KG1 (cell line): Measurements from ENCODE around the gene OR1I1.

Source experiments
- DNase-seq: peaks from one replicate; lab custom pipeline; 2025; lab: John Stamatoyannopoulos, UW

Gene OR1I1

DNA sequence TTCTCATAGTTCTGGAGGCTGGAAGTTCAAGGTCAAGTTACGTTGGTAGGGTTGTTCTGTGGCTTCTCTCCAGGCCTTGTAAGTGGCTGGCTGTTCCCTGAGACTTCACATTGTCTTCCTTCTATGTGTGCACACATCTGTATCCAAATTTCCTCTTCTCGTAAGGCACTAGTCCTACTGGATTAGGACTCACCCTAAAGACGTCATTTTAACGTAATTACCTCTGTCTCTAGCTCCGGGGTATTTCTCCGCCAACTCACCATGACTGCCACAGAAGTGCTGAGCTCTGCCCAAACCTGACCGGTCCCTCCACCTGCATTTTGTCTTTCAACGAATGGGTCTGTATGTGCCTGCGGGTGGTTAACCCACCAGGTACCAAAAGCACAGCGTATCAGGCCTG is 16.4 kb downstream of the OR1I1 start:
- DNase-seq, result no peak

DNA sequence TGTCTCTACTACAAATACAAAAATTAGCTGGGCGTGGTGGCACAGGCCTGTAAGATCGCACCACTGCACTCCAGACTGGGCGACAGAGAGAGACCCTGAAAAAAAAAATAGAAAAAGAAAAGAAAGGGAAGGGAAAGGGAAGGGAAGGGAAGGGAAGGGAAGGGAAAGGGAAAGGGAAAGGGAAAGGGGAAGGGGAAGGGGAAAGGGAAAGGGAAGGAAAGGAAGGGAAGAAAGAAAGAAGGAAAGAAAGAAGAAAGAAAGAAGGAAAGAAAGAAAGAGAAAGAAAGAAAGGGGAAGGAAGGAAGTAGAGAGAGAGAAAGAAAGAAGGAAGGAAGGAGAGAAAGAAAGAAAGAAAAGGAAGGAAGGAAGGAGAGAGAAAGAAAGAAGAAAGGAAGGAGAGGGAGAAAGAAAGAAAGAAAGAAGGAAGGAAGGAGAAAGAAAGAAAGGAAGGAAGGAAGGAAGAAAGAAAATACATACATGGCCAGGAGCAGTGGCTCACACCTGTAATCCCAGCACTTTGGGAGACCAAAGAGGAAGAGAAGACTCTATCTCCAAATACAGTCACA is 17.1 kb downstream of the OR1I1 start:
- no peak for DNase-seq

DNA sequence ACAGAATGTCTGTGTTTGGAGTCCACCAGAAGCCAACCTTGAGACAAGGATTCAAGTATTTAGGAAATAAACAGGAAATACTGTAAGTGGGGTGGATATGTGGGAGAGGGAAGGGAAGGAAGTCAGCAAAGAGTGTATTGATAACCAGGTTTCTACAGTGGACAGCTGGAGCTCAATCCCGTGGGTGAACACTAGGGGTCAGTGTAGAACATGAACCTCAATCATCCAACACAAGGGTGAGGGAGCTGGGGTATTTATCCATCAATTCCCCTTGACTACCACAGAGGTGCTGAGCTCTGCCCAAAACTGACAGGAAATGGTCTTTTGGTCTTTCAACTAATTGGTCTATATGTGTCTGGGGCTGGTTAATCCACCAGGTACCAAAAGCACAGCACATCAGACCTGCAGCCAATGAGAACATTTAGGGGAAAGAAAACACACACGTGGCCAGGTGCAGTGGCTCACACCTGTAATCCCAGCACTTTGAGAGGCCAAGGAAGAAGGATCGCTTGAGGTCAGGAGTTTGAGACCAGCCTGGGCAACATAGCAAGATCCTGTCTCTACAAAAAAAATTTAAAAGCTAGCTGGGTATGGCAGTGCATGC is 19.6 kb downstream of the OR1I1 start:
- DNase-seq, result peak; percentile 15

DNA sequence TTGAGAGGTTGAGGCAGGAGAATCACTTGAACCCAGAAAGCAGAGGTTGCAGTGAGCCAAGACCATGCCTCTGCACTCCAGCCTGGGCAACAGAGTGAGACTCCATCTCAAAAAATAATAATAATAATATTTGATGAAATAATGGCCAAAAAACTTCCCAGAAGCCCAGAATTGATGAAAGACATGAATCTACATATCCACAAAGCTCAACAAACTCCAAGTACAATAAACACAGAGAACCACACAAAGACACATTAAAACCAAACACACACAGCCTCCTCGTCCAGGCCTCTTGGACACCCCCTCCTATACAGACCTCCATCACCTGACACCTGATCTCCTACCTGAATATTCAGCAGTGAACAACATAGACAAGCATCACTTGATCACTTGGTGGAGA is 22.0 kb downstream of the OR1I1 start:
- no peak for DNase-seq

DNA sequence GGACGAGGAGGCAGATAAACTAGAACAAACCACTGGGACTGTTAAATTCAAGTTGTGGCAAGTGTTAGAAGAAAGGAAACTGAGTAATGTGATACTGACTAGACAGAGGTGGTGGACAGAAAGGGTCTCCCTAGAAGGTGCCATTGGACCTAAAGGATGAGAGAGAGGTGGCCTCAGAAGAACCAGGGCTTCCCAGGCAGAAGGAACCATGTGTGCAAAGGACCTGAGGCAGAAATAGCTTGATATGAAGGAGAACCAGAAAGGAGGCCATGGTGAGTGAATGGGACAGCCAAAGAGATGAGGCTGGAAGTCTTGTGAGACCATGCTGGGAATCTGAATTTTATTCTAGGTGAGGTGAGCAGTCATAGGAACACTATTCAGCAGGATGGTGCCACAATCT is 22.4 kb downstream of the OR1I1 start:
- DNase-seq, result no peak

DNA sequence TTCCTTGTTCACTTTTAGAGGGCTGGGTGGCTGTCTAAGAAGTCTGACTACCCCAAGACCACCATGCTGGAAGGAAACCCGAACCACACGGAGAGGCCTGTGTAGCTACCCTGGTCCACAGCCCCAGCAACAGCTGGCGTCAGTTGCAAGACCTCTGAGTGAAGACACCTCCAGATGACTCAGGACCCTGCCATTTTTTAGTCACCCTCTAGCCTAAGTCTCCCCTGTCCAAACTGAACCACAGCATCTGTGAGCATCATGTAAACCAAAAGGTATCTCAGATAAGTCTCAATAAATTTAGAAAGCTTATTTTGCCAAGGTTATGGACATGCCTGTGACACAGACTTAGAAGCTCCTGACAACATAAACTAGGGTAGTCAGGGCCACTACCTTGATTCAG is 23.0 kb downstream of the OR1I1 start:
- DNase-seq, result no peak

DNA sequence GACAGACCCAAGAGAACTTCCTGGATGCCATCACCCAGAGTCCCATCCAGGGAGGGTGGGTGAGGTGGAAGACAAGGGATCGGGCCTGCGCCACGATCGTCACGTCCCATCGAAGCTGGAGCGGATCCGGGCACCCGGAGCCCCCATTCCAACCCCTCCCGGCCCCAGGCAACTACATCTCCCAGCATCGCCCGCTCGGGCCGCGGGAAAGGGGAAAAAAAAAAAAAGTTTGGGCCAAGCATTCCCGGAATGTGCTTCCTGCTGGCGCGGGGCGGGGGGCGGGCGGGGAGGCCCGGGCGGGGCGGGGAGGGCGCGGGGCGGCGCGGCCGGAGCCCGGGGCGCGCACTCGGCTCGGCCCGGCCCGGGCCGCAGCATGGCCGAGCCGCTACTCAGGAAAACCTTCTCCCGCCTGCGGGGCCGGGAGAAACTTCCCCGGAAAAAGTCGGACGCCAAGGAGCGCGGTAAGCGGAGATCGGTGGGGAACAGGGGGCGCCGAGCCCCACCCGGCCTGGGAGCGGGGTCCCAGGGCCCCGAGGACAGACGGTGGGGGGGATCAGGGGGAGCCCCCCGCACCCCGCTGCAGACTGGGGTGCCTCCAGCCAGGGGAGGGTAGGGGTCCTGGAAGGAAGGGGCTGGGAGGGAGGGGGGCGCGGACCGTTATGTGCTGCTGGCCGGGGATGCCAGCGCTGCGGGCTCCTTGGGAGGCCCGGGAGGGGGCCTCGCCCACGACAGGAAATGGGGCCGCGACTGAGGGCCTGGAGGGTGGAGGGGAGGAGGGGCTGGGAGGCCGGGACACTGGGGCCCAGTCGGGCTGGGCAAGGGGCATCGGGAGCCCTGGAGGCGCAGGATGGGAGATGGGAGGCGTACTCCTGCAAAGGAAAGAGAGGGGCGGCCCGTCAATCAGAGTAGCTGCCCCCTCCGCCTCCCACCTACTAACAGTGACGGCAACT is 25.3 kb downstream of the OR1I1 start, which contains the start of gene SYDE1:
Gene SYDE1, plus strand, starts transcription at position 341 of the 950 bp plus-strand sequence. Its CDS starts 33 bp downstream, at position 374.
- no peak for DNase-seq

DNA sequence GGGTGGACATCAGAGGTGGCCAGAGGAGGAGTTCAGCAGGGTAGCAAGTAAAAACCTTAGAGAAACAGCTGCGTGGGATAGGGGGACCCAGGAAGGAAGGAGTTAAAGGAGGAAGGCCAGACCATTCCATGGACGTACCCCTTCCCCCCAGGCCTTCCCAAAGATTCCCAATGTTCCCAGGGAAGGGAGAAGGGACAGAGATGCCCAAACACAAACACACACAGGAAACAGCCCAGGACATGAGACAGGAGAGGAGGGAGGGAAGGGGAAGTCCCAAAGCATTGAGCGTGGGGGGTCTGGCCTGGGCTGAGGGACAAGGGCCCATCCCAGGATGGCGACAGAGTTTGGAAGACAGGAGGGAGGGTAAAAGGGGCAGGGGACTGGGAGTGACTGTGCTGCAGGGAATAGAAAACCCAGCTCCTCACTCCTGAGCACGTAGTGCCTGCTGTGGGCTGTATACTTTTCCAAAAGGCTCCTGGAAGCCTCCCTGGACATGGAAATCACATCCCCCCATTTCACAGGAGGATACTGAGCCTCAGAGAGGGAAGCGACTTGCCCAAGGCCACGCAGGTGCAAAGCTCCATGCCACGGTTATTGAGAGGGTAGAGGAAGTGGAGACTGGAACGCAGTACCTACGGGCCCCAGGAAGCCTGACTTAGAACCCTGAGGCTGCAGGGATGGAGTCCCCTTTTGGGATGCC is 26.3 kb downstream of the OR1I1 start:
- DNase-seq, result no peak

DNA sequence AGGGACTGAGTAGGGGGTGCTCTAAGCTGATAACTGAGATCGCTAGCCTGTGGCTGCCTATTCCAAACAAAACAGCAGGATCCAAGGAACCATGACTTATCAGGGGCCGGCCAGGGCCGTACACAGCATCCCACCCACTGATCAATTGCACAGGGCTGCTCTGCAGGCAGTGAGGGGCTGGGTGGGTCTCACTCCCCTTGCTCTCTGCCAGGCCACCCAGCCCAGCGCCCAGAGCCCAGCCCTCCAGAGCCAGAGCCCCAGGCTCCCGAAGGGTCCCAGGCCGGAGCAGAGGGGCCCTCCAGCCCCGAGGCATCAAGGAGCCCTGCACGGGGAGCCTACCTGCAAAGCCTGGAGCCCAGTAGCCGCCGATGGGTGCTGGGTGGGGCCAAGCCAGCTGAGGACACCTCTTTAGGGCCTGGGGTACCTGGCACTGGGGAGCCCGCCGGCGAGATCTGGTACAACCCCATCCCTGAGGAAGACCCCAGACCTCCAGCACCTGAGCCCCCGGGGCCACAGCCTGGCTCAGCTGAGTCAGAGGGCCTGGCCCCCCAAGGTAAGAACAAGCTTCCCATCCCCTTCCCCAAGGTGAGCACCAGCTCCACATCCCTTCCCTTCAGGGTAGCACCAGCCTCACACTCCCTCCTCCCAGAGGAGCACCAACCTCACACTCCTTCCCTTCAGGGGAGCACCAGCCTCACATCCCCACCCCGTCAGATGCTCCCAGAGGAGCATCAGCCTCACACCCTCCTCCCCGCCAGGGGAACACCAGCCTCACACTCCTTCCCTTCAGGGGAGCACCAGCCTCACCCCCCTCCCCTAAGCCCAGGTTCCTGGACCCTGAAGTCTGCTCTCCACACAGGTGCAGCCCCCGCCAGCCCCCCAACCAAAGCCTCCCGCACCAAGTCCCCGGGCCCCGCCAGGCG is 27.1 kb downstream of the OR1I1 start:
- DNase-seq, result no peak

DNA sequence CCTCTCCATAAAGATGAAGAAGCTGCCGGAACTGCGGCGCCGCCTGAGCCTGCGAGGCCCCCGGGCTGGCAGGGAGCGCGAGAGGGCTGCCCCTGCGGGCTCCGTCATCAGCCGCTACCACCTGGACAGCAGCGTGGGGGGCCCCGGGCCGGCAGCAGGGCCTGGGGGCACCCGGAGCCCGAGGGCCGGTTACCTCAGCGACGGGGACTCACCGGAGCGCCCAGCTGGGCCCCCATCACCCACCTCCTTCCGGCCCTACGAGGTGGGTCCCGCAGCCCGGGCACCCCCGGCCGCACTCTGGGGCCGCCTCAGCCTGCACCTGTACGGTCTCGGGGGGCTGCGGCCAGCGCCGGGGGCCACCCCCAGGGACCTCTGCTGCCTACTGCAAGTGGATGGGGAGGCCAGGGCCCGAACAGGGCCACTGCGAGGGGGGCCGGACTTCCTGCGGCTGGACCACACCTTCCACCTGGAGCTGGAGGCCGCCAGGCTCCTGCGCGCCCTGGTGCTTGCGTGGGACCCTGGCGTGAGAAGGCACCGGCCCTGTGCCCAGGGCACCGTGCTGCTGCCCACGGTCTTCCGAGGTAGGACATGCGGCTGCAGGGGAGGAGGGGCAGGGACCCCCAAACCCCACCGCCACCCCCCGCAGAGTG is 27.9 kb downstream of the OR1I1 start:
- no peak for DNase-seq

DNA sequence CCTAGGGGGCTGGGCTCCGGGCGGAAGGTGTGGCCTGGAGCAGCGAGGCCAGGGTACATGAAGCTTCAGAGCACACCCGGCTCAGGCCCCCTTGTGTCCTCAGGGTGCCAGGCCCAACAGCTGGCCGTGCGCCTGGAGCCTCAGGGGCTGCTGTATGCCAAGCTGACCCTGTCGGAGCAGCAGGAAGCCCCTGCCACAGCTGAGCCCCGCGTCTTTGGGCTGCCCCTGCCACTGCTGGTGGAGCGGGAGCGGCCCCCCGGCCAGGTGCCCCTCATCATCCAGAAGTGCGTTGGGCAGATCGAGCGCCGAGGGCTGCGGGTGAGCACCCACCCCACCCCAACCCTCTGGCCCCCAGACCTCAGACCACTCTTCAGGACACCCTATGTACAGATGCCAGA is 28.4 kb downstream of the OR1I1 start:
- no peak for DNase-seq

DNA sequence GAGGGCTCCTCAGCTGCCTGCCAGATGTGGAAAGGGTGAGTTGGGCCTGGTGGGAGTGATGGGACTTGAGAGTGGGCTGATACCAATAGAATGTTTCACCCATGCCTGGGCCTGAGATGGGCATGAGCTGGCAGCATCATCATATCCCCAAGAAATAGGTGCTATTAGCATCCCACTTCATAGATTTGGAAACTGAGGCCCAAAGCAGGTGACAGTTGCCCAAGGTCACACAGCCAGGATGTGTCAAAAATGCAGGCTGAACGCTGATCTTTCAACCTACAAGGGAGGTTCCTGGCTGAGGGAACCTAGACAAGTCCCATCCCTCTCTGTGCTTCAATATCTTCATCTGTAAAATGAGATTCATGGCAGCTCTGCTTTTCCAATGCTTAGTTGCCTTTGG is 29.7 kb downstream of the OR1I1 start:
- DNase-seq, result no peak

DNA sequence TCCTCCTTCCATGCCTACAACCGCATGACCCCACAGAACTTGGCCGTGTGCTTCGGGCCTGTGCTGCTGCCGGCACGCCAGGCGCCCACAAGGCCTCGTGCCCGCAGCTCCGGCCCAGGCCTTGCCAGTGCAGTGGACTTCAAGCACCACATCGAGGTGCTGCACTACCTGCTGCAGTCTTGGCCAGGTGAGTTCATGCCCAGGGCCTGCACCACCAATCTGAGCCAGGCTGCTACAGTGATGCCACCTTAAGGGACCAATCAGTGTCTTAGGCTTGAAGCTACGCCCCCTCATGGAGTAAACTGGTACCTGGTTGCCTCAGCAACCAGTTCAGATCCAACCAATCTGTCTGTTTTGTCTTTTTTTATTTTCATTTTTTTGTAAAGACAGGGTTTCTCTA is 30.4 kb downstream of the OR1I1 start:
- DNase-seq, result no peak

DNA sequence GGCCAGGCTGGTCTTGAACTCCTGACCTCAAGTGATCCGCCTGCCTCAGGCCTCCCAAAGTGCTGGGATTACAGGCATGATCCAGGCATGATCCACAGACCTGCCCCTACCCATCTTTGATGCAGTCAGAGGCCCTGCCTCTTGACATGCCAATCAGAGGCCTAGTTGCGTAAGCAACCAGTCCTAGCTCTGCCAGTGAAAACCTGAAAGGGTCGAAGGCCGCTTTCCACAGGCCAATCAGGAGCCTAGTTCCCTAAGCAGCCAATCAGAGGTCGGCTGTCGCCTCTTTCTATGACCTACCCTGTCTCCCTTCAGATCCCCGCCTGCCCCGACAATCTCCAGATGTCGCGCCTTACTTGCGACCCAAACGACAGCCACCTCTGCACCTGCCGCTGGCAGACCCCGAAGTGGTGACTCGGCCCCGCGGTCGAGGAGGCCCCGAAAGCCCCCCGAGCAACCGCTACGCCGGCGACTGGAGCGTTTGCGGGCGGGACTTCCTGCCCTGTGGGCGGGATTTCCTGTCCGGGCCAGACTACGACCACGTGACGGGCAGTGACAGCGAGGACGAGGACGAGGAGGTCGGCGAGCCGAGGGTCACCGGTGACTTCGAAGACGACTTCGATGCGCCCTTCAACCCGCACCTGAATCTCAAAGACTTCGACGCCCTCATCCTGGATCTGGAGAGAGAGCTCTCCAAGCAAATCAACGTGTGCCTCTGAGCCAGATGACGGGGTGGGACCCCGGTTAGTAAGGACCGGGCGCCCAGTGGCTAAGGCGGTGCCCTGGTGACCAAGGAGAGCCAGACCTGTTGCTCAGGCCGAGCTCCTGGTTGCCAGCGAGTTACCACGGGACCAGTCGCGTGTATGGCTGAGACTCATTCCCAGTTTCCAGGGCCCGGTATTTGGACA is 31.5 kb downstream of the OR1I1 start:
- no peak for DNase-seq

DNA sequence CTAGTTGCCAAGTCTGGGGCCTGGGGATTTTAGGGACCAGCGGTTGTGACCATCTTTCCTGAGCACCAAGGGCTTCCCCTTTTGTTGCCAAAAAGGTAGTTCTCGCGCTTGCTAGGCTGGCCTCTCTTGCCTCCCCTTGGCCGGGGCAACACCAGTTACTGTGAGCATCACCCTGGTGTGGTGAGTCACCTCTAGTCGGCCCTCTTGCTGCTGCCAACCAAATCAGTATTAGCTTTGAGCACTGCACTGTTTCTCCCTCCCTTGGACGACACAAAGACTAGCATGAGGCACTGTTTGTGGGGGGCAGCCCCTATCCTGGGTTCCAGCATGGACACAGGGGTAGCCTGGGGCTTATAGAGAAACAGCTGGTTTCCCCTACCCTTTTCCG is 32.1 kb downstream of the OR1I1 start:
- DNase-seq, result no peak

DNA sequence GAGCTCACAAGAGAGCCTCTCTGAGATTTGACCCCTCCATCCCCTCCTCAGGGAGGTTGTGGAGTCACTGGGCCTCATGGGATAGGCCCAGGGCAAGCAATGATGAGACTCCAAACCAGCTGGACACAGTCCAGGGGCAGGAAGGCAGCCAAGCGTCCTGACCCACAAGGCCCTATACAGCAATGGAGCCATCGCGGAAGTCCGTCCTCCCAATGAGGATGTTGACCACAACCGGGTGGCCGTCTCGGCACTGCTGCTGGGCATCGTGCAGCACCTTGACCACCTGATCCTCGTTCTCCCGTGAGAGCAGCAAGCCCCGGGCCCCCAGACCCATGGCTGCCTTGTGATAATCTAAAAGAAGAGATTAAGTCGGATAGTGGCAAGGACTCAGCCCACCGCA is 33.1 kb downstream of the OR1I1 start:
- no peak for DNase-seq

DNA sequence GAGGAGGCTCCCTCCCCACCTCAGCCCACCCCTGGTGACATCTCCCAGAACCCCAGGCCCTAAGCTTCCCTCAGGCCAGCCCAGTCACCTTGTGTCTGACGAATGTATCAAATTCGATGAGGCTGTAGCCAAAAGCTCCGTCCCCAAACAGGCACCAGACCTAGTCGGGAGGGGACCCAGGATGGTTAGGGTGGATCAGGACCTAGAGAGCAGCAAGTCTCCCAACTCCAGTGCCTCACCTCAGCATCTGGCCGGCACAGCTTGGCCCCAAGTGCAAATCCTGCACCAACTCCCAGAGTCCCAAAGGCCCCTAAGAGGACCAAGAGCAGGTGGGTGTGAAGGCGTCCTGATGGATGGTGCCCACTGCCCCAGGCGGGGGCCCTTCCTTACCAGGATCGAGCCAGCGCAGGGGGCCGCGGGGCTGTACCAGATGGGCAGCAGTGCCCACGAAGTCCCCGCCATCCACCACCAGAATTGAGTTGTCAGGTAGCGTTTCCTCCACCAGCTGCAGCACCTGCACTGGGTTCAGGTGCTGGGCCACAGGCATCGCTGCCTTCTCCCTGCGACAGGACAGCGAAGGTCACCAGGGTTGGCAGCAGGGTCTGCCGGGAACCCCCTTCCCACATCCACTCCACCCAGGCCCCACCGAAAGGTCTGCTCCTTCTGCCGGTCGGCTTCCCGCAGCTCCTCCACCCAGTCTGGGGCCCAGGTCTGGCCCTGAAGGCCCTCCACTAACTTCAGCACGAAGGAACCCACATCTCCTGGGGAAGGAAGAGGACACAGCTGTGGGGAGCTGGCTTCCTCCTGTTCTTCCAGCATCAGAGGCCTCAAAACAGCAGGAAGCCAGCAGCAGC is 34.0 kb downstream of the OR1I1 start:
- no peak for DNase-seq

DNA sequence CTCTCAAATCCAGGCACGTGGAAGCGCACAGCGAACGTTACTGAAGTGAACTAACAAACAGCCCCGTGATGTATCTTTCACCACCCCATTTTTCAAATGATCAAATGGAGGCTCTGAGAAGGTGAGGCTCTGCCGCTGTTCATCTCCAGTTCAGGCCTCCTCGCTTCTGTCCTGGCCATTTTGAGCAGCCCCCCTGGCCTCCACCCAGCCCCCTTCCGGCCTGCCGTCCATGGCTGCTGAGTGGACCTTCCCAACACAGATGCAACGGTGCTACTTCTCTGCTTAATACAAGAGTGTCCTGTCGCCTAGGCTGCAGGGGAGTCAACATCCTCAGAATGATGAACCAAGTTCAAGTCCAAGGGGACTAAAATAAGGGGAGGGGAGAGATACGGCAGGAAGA is 34.8 kb downstream of the OR1I1 start:
- no peak for DNase-seq

DNA sequence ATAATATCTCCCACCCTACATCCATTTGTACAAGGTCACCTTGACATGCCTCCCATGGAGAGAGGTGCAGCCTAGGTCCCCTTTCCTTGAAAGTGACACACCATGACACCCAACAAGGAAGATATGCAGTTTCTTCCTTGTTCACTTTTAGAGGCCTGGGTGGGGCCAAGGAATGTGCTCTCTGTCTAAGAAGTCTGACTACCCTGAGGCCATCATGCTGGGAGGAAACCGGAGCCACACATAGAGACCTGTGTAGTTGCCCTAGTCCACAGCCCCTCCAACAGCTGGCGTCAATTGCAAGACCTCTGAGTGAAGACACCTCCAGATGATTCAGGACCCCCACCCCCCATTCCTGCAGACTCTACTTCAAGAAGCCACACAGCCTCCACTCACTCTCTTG is 36.2 kb downstream of the OR1I1 start:
- no peak for DNase-seq
